Fibroblast of gingiva (primary cell): ENCODE results near the gene GATAD2A.

ENCODE experiments used
- DNase-seq: peaks from one replicate; pipeline ENCODE4 v3.0.0-alpha.2; 2011; ENCODE audit warnings: low read depth

Gene GATAD2A

GRCh38 chr19:19490214-19490968 lies 84.9 kb downstream of the GATAD2A start:
- peak; percentile 73 for DNase-seq

GRCh38 chr19:19491321-19492025 lies 86.0 kb downstream of the GATAD2A start:
- DNase-seq: no peak

GRCh38 chr19:19492026-19492610 lies 86.6 kb downstream of the GATAD2A start:
- DNase-seq: no peak

- no peak for DNase-seq
Measured at GRCh38 chr19:19493841-19494546, 88.5 kb downstream of the GATAD2A start.

- no peak for DNase-seq
Measured at GRCh38 chr19:19495614-19496603, 90.4 kb downstream of the GATAD2A start.

- DNase-seq: no peak
Measured at GRCh38 chr19:19498255-19498991, 92.9 kb downstream of the GATAD2A start.

- DNase-seq: no peak
Measured at GRCh38 chr19:19499272-19499995, 94.0 kb downstream of the GATAD2A start.

GRCh38 chr19:19500975-19501644 lies 95.6 kb downstream of the GATAD2A start:
- DNase-seq: no peak

- DNase-seq: no peak
Measured at GRCh38 chr19:19501798-19502197, 96.3 kb downstream of the GATAD2A start.

- DNase-seq: no peak
Measured at GRCh38 chr19:19502281-19502680, 96.8 kb downstream of the GATAD2A start.

GRCh38 chr19:19502808-19503602 lies 97.5 kb downstream of the GATAD2A start:
- DNase-seq: no peak

- DNase-seq: no peak
Measured at GRCh38 chr19:19504754-19505668, 99.5 kb downstream of the GATAD2A start.

GRCh38 chr19:19505669-19506326 lies 100.3 kb downstream of the GATAD2A start:
- no peak for DNase-seq

GRCh38 chr19:19506592-19506991 lies 101.1 kb downstream of the GATAD2A start:
- DNase-seq: no peak

- no peak for DNase-seq
Measured at GRCh38 chr19:19507354-19507753, 101.9 kb downstream of the GATAD2A start.

GRCh38 chr19:19508217-19508616 lies 102.7 kb downstream of the GATAD2A start:
- no peak for DNase-seq

GRCh38 chr19:19510432-19510831 lies 105.0 kb downstream of the GATAD2A start:
- no peak for DNase-seq
